ENCODE results near the gene SCAMP2.

- TF ChIP-seq CTCF (IDR thresholded peaks at IDR 0.05), result no peak
- TF ChIP-seq POLR2A (IDR thresholded peaks at IDR 0.05), result no peak
Measured at GRCh38 chr15:74829991-74830390, 43.2 kb downstream of the SCAMP2 start.

All from thyroid gland (tissue), 4 donors.